OCI-LY7 (cell line): ENCODE measurements around the gene PPFIA2. TPM values are rescaled to one million over a fixed set of nuclear protein-coding genes. Genes with fewer than 3 reads are reported as not detected.

Experiments used
- BruUV-seq: library from RNA; stranded (reverse); fragments of 400-500 nt; replicated peaks from 2 replicates; lab custom pipeline; 2021; lab: Mats Ljungman, UMichigan
- CTCF ChIA-PET: fragments of 300-600 bp; sonication (Branson Sonifier 250); formaldehyde crosslinking; loops from one replicate; lab custom pipeline; 2022; ENCODE audit warnings: antibody characterized with exemption; ENCODE audit not compliant: unreplicated experiment; lab: Charles Lee
- POLR2A ChIA-PET: fragments of 300-600 bp; sonication (Branson Sonifier 250); formaldehyde crosslinking; loops from one replicate; lab custom pipeline; 2022; ENCODE audit warnings: antibody characterized with exemption; lab: Charles Lee
- DNase-seq: peaks from one replicate; pipeline ENCODE4 v3.0.0-alpha.2; 2015; ENCODE audit warnings: low spot score
- H2AFZ ChIP-seq: fragments of 200-600 bp; sonication (generic), shearing (Covaris generic); 2 replicates; pipeline ENCODE4 v1.6.1; 2014; ENCODE audit warnings: mild to moderate bottlenecking, antibody characterized with exemption, low read length, moderate library complexity
- H3K27ac ChIP-seq: fragments of 200-600 bp; sonication (generic); 2 replicates; pipeline ENCODE4 v1.5.1; 2014; ENCODE audit warnings: mixed run types, low read depth, mild to moderate bottlenecking, moderate library complexity, low read length, inconsistent platforms; ENCODE audit not compliant: poor library complexity, severe bottlenecking
- H3K36me3 ChIP-seq: fragments of 200-600 bp; sonication (generic); 2 replicates; pipeline ENCODE4 v1.6.1; 2014; ENCODE audit warnings: mild to moderate bottlenecking, antibody characterized with exemption, low read length, moderate library complexity, mixed read lengths; ENCODE audit not compliant: insufficient read depth
- H3K4me1 ChIP-seq: fragments of 200-600 bp; sonication (generic); 2 replicates; pipeline ENCODE4 v1.5.1; 2014; ENCODE audit warnings: mild to moderate bottlenecking, low read length; ENCODE audit not compliant: insufficient read depth, poor library complexity, severe bottlenecking
- H3K4me2 ChIP-seq: fragments of 200-600 bp; sonication (generic); 2 replicates; pipeline ENCODE4 v1.6.1; 2014; ENCODE audit warnings: mild to moderate bottlenecking, low read length
- H3K4me3 ChIP-seq: fragments of 200-600 bp; sonication (generic); 2 replicates; pipeline ENCODE4 v1.5.1; 2014; ENCODE audit warnings: mild to moderate bottlenecking, low read depth, low read length; ENCODE audit not compliant: poor library complexity, severe bottlenecking
- H3K79me2 ChIP-seq: fragments of 200-600 bp; sonication (generic); 2 replicates; pipeline ENCODE4 v1.6.1; 2016; ENCODE audit warnings: low read depth, mild to moderate bottlenecking, low read length, moderate library complexity, mixed read lengths; ENCODE audit not compliant: insufficient read depth
- H3K9me2 ChIP-seq: fragments of 200-600 bp; sonication (generic); 2 replicates; pipeline ENCODE4 v1.6.1; 2016; ENCODE audit warnings: mild to moderate bottlenecking, low read length, mixed read lengths; ENCODE audit not compliant: insufficient read depth
- H3K9me3 ChIP-seq: fragments of 200-600 bp; sonication (generic); 2 replicates; pipeline ENCODE4 v1.6.1; 2014; ENCODE audit warnings: mild to moderate bottlenecking, mixed run types, low read length, mixed read lengths
- H4K20me1 ChIP-seq: fragments of 200-600 bp; sonication (generic); 2 replicates; pipeline ENCODE4 v1.6.1; 2014; ENCODE audit warnings: mild to moderate bottlenecking, antibody characterized with exemption, low read length, moderate library complexity, mixed read lengths; ENCODE audit not compliant: insufficient read depth
- EZH2phosphoT487 ChIP-seq: fragments of 200-600 bp; sonication (generic); IDR thresholded peaks from 2 replicates; pipeline ENCODE4 v1.6.1; 2018; ENCODE audit warnings: low read depth, borderline replicate concordance, mild to moderate bottlenecking, mixed run types, antibody characterized with exemption, low read length, moderate library complexity, mixed read lengths
- intact Hi-C: fragments of 100-400 bp; cut with micrococcal nuclease; formaldehyde crosslinking; loops from one replicate; pipeline ENCODE4 v1.10.0; 2022; ENCODE audit not compliant: unreplicated experiment
- total RNA-seq, 2 experiments: library from RNA; depleted of rRNA in 1 of 2; stranded (reverse); fragments of >200 nt in 1 of 2; shearing (Covaris generic) in 1 of 2; gene quantifications; 2 replicates each; pipeline ENCODE4 v1.2.3, GENCODE V29; 2014 to 2022
- TF ChIP-seq, protein P1 (sequence below): fragments of 200-600 bp; sonication (generic); conservative IDR thresholded peaks from 2 replicates; pipeline ENCODE4 v1.5.1; 2014; ENCODE audit warnings: mild to moderate bottlenecking, antibody characterized with exemption, low read length, moderate library complexity, mixed read lengths

PPFIA2 gene
- total RNA-seq, 2 experiments from 2014 or later, result not detected

DNA sequence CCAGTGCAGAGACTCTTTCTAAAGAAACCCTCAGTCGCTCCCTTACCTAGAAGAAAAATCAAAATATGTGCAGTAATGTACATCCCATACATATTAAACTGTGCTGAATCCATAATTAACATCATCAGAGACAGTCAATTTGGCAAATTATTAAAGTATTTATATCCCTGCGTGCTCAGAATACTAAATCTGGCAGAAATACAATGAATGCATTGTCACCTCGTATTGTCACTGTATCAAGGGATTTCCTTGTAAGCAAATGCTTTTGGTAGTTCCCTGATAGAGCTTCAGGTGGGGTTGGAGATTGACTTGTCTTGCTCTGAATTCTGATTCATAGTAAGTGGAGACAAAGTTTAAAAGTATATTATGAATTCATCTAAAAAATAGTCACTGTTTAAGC is 319.1 kb downstream of the PPFIA2 start:
- Histone ChIP-seq H3K36me3 (no peaks in the 10 kb centered on the region), H3K4me3 (no peak overlapping the region), H3K27ac (no peak overlapping the region), H3K4me1 (no peaks in the 10 kb centered on the region), H3K9me2 (no peaks in the 10 kb centered on the region), H3K4me2 (no peak overlapping the region), H3K79me2 (no peaks in the 10 kb centered on the region), H2AFZ (no peak overlapping the region), H3K9me3 (no peaks in the 10 kb centered on the region), H4K20me1 (no peaks in the 10 kb centered on the region)
- ChIA-PET POLR2A (interaction anchor here (1.1 kb wide), 1 partner anchor 18 kb away, joined by 3 read pairs; no protein-coding TSS in a partner anchor), CTCF (no interaction called here)
- intact Hi-C loops, result no loop called here
- no peak for DNase-seq
- no TSS peak for BruUV-seq
- TF ChIP-seq, protein P1, sequence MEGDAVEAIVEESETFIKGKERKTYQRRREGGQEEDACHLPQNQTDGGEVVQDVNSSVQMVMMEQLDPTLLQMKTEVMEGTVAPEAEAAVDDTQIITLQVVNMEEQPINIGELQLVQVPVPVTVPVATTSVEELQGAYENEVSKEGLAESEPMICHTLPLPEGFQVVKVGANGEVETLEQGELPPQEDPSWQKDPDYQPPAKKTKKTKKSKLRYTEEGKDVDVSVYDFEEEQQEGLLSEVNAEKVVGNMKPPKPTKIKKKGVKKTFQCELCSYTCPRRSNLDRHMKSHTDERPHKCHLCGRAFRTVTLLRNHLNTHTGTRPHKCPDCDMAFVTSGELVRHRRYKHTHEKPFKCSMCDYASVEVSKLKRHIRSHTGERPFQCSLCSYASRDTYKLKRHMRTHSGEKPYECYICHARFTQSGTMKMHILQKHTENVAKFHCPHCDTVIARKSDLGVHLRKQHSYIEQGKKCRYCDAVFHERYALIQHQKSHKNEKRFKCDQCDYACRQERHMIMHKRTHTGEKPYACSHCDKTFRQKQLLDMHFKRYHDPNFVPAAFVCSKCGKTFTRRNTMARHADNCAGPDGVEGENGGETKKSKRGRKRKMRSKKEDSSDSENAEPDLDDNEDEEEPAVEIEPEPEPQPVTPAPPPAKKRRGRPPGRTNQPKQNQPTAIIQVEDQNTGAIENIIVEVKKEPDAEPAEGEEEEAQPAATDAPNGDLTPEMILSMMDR, result no peak
- TF ChIP-seq EZH2phosphoT487, result no peak

DNA sequence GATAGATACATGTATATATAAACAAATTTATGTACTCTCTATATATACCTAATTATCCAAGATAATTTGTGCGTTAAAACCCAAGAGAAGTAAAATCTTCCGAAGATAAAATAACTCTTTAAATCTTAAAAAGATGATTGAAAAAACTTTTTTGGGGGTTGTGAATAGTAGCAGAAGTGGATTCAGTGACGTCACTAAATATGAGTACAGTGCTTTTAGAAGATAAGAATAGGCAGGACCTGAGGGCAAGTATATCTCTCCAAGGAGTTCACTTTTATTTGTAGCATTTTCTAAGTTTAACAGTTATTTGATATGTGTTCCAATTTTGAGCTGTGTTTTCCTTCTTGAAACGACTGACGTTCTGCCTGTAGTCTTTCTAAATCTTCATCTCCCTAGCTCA is 319.8 kb downstream of the PPFIA2 start:
- DNase-seq, result no peak
- BruUV-seq, result no TSS peak
- no peak overlapping the region for H3K4me2 ChIP-seq
- no peaks in the 10 kb centered on the region for H3K79me2 ChIP-seq
- TF ChIP-seq EZH2phosphoT487, result no peak
- TF ChIP-seq, protein P1, result no peak
- H3K4me1 ChIP-seq, result no peaks in the 10 kb centered on the region
- no peak overlapping the region for H3K27ac ChIP-seq
- H3K36me3 ChIP-seq, result no peaks in the 10 kb centered on the region
- CTCF ChIA-PET, result no interaction called here
- H3K9me3 ChIP-seq, result no peaks in the 10 kb centered on the region
- H2AFZ ChIP-seq, result no peak overlapping the region
- POLR2A ChIA-PET, result no interaction called here
- H4K20me1 ChIP-seq, result no peaks in the 10 kb centered on the region
- H3K4me3 ChIP-seq, result no peak overlapping the region
- intact Hi-C loops, result no loop called here
- H3K9me2 ChIP-seq, result no peaks in the 10 kb centered on the region

DNA sequence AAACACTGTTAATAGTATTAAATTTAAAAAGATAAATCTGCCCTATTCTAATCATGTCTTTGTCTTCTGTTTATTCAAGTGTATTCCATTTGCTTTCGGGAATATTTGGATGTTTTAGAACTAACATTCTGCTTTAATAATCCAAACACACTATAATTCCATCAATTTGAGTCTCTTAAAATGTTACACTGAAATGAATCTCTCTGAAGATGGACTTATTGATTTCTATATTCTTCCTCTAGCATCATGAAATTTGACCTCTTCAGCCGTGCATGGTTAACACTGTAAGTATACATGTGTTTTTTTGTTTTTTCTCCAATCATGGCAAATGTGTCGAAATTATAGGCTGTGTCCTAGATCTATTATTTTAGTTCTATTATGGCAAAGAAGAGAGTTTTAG is 342.1 kb downstream of the PPFIA2 start:
- no peak for DNase-seq
- Histone ChIP-seq H3K4me2 (no peak overlapping the region), H3K36me3 (no peaks in the 10 kb centered on the region), H3K79me2 (no peaks in the 10 kb centered on the region), H4K20me1 (no peaks in the 10 kb centered on the region), H3K4me1 (no peaks in the 10 kb centered on the region), H3K4me3 (no peak overlapping the region), H2AFZ (no peak overlapping the region), H3K9me3 (no peaks in the 10 kb centered on the region), H3K27ac (no peak overlapping the region), H3K9me2 (no peaks in the 10 kb centered on the region)
- CTCF ChIA-PET, result no interaction called here
- POLR2A ChIA-PET, result no interaction called here
- no TSS peak for BruUV-seq
- no peak for TF ChIP-seq EZH2phosphoT487
- TF ChIP-seq, protein P1, result no peak
- intact Hi-C loops, result no loop called here
